OCI-LY7 (cell line): ENCODE measurements around the gene ANP32E.

Experiments
- EZH2phosphoT487 ChIP-seq: fragments of 200-600 bp; sonication (generic); IDR thresholded peaks from 2 replicates; pipeline ENCODE4 v1.6.1; 2018; ENCODE audit warnings: low read depth, borderline replicate concordance, mild to moderate bottlenecking, mixed run types, antibody characterized with exemption, low read length, moderate library complexity, mixed read lengths
- TF ChIP-seq, protein P1 (sequence below): fragments of 200-600 bp; sonication (generic); conservative IDR thresholded peaks from 2 replicates; pipeline ENCODE4 v1.5.1; 2014; ENCODE audit warnings: mild to moderate bottlenecking, antibody characterized with exemption, low read length, moderate library complexity, mixed read lengths

DNA sequence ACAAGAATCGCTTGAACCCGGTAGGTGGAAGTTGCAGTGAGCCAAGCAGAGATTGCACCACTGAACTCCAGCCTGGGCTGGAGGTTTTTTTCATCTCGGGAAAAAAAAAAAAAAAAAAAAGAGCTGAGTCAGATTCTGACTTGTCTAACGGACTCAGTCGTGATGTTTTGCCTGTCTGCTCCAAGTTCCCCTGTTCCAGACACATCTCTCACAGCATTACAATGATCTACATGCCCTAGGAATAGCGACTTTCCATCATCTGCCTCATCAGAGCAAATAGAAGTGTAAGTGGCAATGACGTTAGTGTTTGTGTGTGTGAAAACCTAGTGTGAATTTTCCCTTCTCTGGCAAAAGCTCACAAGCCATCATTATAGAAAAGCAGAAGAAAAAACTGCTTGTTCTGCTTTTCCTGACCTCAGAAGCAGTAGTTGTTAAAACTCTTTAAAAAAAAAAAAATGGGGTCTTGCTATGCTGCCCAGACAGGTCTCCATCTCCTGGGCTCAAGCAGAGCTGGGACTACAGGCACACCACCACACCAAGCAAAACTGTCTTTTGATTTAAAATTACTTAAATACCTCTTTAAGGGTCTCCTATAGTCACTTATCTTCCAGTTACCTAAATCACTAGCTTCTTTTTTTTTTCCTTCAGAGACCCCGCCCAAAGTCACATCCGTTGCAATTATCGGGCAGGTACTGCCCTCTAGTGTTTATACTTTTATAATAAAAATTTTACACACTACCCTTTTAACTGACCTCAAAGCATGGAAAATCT, 48.9 kb downstream of the ANP32E start:
- TF ChIP-seq, protein P1, sequence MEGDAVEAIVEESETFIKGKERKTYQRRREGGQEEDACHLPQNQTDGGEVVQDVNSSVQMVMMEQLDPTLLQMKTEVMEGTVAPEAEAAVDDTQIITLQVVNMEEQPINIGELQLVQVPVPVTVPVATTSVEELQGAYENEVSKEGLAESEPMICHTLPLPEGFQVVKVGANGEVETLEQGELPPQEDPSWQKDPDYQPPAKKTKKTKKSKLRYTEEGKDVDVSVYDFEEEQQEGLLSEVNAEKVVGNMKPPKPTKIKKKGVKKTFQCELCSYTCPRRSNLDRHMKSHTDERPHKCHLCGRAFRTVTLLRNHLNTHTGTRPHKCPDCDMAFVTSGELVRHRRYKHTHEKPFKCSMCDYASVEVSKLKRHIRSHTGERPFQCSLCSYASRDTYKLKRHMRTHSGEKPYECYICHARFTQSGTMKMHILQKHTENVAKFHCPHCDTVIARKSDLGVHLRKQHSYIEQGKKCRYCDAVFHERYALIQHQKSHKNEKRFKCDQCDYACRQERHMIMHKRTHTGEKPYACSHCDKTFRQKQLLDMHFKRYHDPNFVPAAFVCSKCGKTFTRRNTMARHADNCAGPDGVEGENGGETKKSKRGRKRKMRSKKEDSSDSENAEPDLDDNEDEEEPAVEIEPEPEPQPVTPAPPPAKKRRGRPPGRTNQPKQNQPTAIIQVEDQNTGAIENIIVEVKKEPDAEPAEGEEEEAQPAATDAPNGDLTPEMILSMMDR, result peak; percentile 89
- no peak for TF ChIP-seq EZH2phosphoT487
